NCI-H82 treated with DMSO at 0.1 percent for 48 hours (cell line): Measurements from ENCODE around the gene PIGU.
"Not testable (repeated sequence)": the region's sequence is repeated elsewhere in the genome, so short reads cannot be mapped to it uniquely, and the experiment has no call there.

Source experiments
- DNase-seq: peaks from one replicate; lab custom pipeline; 2025; ENCODE audit not compliant: unreplicated experiment; lab: John Stamatoyannopoulos, UW

Gene PIGU

GRCh38 chr20:34663213-34663943 is 13.5 kb downstream of the PIGU start:
- DNase-seq: peak; percentile 53

- DNase-seq: not testable (repeated sequence)
These were observed 15.1 kb downstream of the PIGU start for GRCh38 chr20:34661811-34662210.

DNA sequence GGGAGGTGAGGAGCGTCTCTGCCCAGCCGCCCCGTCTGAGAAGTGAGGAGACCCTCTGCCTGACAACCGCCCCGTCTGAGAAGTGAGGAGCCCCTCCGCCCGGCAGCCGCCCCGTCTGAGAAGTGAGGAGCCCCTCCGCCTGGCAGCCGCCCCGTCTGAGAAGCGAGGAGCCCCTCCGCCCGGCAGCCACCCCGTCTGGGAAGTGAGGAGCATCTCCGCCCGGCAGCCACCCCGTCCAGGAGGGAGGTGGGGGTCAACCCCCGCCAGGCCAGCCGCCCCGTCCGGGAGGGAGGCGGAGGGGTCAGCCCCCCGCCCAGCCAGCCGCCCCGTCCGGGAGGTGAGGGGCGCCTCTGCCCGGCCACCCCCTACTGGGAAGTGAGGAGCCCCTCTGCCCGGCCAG is 18.2 kb downstream of the PIGU start:
- DNase-seq: not testable (repeated sequence)

DNA sequence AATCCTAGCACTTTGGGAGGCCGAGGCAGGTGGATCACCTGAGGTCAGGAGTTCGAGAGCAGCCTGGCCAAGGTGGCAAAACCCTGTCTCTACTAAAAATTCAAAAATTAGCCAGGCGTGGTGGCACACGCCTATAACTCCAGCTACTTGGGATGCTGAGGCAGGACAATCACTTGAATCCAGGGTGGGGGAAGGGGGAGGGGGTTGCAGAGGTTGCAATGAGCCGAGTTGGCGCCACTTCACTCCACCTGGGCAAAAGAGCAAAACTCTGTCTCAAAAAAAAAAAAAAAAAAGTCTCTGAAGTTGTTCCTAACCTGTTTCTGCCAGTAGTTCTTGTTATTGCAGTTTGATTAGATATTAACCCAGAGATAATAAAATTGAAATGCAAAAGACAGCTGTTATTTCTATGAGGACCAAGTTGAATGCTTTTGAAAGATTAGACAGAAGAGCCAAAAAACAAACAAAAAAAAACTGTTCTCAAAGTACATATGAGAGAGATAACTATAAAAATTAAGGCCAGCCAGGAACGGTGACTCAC is 22.6 kb downstream of the PIGU start:
- DNase-seq: no peak

- DNase-seq: no peak
These were observed 25.7 kb downstream of the PIGU start for GRCh38 chr20:34651200-34651599.

GRCh38 chr20:34647737-34648136 is 29.2 kb downstream of the PIGU start:
- no peak for DNase-seq

GRCh38 chr20:34644951-34645350 is 31.9 kb downstream of the PIGU start:
- no peak for DNase-seq

DNA sequence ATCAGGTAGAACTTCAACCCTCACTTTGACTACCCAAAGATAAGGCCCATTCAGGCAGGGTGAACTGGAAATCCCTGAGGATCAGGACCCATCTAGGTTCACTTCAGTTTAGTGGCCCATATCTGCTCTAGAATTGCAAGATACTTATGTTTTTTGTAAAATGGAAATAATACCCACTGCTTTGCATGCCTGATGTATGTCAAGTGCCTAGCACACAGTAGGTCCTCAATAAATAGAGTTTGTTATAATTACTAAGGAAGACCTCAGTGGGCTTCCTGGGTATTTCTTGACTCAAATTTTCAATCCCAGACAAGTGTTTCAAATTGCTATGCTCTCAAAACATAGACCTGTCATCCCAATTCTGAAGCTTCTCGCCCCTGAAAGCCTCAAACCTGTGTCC is 32.5 kb downstream of the PIGU start:
- DNase-seq: no peak

DNA sequence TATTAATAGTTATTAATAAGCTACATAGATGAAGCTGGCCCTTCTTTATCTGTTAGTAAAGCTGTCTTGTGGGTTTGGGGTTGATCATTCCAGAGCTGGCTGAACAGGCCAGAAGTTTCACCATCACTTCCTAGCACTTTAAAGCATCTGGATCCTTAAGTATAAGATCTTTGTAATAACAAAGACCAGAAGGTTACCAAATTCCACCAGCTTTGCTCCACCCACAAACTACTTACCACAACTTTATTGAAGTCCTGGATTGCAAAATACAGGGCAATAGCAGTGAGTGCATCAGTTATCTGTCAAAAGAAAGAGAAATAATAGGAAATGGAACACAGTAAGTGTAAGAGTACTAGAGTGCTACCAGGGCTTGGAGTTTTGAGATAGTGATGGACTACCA is 33.0 kb downstream of the PIGU start:
- no peak for DNase-seq

DNA sequence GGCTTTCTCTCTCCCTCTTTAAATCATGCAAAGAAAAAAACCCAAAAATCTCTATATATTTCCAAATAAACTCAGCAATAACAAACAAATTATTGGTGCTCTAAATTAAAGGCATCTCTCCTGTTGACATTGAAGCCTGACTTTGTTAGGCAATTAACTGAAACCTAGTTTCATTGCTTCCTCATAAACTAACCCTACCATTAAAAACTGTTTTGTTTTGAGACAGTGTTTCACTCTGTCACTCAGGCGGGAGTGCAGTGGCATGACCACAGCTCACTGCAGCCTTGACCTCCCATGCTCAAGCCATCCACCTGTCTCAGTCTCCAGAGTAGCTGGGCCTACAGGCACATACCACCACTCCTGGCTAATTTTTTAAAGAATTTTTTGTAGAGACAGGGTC is 34.9 kb downstream of the PIGU start:
- DNase-seq: no peak

DNA sequence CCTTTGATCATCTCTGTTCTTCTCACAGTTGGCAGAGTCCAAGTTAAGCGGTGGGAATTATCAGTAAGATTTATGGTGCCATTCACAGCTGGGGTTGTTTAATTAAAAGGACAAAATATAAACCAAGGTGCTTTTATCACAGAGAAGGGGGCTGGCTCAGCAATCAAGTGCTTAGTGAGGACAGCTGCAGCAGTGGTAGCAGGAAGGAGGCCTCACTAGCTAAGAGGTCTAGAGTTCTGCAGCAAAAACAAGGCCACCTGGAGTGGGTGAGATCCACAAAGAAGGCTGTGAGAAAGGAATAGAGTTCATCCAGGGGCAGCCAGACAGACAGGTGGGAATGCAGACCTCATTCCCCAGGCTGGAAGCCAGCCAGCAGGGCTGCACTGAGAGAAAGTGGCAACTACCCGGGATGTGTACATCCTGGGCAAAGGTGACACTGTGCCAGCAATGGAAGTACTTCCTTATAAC is 37.1 kb downstream of the PIGU start:
- peak; percentile 96 for DNase-seq

DNA sequence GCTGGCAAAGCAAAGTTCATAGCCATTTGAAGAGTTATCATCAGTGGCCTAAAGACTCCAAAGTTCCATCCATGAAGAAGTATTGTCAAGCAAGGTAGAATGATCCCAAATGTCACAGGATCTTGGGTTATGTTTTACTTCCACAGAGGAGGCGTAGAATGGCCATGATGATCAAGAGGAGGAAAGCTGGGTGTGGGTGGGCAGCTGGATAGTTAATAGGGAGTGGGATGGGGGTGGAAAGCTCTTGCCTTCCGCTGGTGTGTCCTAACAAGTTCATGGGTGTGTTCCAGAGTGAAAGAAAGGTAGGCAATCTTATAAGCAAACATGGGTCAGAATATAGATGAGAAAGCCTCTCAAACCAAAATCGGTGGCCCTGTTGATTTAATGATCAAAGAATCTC is 38.4 kb downstream of the PIGU start:
- DNase-seq: no peak

DNA sequence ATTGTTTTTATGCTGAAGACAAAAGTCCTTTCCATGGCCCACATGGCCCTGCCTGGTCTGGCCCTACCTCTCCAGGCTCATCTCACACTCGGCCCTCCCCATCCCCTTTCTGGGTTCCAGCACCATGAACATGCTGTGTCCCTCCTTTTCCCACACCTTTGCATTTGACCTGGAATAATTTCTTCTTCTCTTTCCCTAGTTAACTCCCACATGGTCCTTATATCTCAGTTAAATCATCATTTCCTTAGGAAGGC is 38.9 kb downstream of the PIGU start:
- DNase-seq: no peak

GRCh38 chr20:34637245-34638038 is 39.5 kb downstream of the PIGU start:
- DNase-seq: no peak

GRCh38 chr20:34636648-34637047 is 40.2 kb downstream of the PIGU start:
- no peak for DNase-seq

DNA sequence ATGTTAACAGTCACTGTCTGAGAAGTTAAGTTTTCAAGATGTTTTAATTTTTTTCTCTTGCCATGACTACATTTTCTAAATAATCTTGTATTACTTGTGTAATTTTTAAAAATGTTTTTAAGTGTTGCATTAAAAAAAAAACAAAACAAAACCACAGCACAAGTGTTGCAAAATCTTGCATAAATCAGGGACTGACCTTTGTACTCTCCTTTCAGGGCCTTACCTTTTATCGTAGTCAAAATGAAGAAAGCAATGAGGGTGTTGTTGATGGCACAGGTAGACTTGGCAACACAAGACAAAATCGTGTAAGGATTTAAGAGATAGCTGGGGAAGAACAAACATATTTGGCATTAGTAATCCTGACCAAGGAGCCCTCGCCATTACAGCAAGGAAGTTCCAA is 42.5 kb downstream of the PIGU start:
- no peak for DNase-seq

DNA sequence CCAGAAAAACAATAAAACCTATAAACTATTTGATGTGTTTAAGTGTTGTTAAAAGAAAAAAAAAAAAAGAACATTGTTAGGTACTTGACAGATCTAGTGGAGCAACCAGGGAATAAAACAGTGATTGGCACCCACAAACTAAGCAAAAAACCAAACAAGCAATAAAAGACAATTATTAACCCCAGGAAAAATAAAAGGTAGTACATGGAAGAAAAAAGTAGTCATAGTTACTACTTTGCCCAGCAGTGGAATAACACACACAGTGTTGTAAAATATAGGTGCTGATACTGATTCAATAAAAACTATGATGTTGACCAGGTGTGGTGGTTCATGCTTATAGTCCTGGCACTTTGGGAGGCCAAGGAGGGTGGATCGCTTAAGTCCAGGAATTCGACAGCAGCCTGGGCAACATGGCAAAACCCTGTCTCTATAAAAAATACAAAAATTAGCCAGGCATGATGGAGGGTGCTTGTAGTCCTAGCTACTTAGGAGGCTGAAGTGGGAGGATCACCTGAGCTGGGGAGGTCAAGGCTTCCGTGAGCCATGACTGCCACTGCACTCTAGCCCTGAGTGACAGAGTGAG is 43.9 kb downstream of the PIGU start:
- no peak for DNase-seq

- DNase-seq: no peak
These were observed 47.0 kb downstream of the PIGU start for GRCh38 chr20:34629904-34630303.

DNA sequence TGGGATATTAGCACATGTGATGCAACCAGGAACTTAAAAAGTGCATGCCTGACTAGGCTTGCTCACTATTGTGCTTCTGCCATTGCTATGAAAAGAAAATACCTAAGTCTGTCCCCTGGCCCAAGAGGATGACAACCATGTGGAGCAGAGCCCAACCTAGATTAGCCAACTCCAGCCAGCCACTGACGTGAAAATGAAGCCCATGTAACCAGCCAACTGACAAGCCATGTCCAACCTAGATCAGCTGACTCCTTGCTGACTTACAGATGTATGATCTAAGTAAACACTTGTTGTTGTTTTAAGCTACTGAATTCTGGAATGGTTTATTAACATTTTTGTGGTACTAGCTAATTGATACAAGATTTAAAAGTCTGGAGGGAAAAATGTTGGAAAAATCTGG is 47.5 kb downstream of the PIGU start:
- peak; percentile 16 for DNase-seq

GRCh38 chr20:34628026-34628425 is 48.9 kb downstream of the PIGU start:
- DNase-seq: no peak

GRCh38 chr20:34627458-34627857 is 49.4 kb downstream of the PIGU start:
- peak; percentile 20 for DNase-seq

DNA sequence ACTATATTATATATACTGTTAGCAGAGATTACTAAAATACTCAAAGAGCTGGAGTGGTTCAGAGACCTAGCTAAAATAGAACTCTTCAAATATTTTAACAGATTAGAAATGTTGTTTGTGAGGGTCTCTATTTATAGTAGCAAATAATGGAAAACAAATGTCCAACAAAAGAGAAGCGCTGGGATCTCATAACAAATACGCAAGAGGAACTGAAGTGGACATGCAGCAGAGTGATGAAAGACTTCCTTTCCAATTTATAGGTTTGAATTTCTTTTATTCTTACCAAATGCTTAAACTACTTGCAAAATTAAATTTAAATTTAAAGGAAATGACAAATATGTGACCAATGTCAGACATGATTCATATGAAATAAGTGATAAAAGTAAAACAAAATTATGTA is 49.9 kb downstream of the PIGU start:
- DNase-seq: no peak
